ENCODE data around the gene DNAJC30. TPM values are rescaled to one million over a fixed set of nuclear protein-coding genes. Genes with fewer than 3 reads are reported as not detected.
"Not testable (repeated sequence)": the region's sequence is repeated elsewhere in the genome, so short reads cannot be mapped to it uniquely, and the experiment has no call there.

DNAJC30 gene
- polyA plus RNA-seq, 1 experiment, result 6.4 TPM

DNA sequence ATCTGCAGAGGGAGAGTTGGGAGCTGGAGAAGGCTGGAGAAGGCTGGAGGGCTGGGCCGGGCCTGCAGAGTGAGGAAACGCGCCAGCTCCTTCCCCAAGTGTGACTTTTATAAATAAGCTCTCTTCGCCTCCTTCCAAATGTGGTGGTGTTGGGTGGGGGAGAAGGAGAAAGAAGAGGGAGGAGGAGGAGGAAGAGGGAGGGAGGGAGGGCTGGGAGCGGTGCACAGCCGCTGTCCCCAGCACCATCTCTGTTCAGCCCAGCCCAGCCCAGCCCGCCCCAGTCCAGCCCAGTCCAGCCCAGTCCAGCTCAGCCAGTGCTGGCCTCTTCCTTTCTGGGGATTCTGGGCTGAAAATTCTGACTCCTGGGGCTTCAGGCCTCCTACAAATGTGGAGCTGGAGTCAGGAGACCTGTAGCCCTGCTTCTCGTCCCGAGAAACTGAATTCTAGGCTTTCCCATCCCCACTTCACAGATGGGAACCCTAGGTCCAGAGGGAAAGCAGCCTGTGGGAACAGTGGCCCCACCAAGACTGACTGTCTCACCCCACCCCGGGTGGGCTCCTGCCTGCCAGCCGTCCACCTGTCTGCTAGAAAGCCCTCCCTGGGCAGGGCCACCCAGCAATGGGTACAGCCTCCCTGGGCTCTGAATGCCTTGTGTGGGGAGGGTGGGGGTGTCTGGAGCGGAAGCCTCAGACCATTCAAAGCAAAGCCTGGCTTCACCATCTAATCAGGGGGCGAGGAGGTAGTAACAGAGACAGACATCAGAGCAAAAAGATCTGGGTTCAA lies 34.0 kb upstream of the DNAJC30 start:
- Histone ChIP-seq H3K4me3 (ENCODE audit: low read depth, low read length) (no peak overlapping the region), H3K27me3 (ENCODE audit: control insufficient read depth, insufficient read depth, low read length) (no peaks in the 10 kb centered on the region), H3K36me3 (ENCODE audit: control insufficient read depth, insufficient read depth, low read length) (peaks cover 2% of the 10 kb centered on the region; the same call in 1 of the 2 replicates)
- CTCF ChIA-PET, result interaction anchor here (0.9 to 3.7 kb wide), 8 partner anchors 9 to 110 kb away, joined by 3 to 23 read pairs (median 4); partner anchors contain the start of gene VPS37D
- POLR2A ChIA-PET, result interaction anchor here (0.5 kb wide), 1 partner anchor 8 kb away, joined by 4 read pairs; no protein-coding TSS in a partner anchor
- DNase-seq (ENCODE audit: low read depth), result no peak
- TF ChIP-seq CTCF (IDR thresholded peaks at IDR 0.05; ENCODE audit: insufficient read depth, low read depth, low read length), result no peak

GRCh38 chr7:73716318-73716890 lies 33.2 kb upstream of the DNAJC30 start:
- POLR2A ChIA-PET, result interaction anchor here (0.5 kb wide), 1 partner anchor 9 kb away, joined by 4 read pairs; no protein-coding TSS in a partner anchor
- H3K4me3 ChIP-seq (ENCODE audit: low read depth, low read length), result no peak overlapping the region

GRCh38 chr7:73715648-73716317 lies 32.5 kb upstream of the DNAJC30 start:
- Histone ChIP-seq H3K27me3 (ENCODE audit: control insufficient read depth, insufficient read depth, low read length) (no peaks in the 10 kb centered on the region), H3K36me3 (ENCODE audit: control insufficient read depth, insufficient read depth, low read length) (peaks cover 2% of the 10 kb centered on the region; the same call in 1 of the 2 replicates), H3K4me3 (ENCODE audit: low read depth, low read length) (no peak overlapping the region)
- POLR2A ChIA-PET, result interaction anchor here (0.6 kb wide), 1 partner anchor 17 kb away, joined by 6 read pairs; no protein-coding TSS in a partner anchor
- CTCF ChIA-PET, result interaction anchor here (1.0 to 3.7 kb wide), 6 partner anchors 10 to 109 kb away, joined by 3 to 23 read pairs (median 9); no protein-coding TSS in a partner anchor
- peak; percentile 3; the same call in 1 of the 2 replicates for TF ChIP-seq CTCF (IDR thresholded peaks at IDR 0.05; ENCODE audit: insufficient read depth, low read depth, low read length)
- DNase-seq (ENCODE audit: low read depth), result peak; percentile 84

More at GRCh38 chr7:73716318-73716890, 33.2 kb upstream of the DNAJC30 start:
- DNase-seq (ENCODE audit: low read depth), result no peak
- no peak for TF ChIP-seq CTCF (IDR thresholded peaks at IDR 0.05; ENCODE audit: insufficient read depth, low read depth, low read length)
- CTCF ChIA-PET, result interaction anchor here (1.2 to 3.7 kb wide), 6 partner anchors 10 to 109 kb away, joined by 3 to 23 read pairs (median 10); no protein-coding TSS in a partner anchor
- Histone ChIP-seq H3K27me3 (ENCODE audit: control insufficient read depth, insufficient read depth, low read length) (no peaks in the 10 kb centered on the region), H3K36me3 (ENCODE audit: control insufficient read depth, insufficient read depth, low read length) (peaks cover 2% of the 10 kb centered on the region; the same call in 1 of the 2 replicates)

DNA sequence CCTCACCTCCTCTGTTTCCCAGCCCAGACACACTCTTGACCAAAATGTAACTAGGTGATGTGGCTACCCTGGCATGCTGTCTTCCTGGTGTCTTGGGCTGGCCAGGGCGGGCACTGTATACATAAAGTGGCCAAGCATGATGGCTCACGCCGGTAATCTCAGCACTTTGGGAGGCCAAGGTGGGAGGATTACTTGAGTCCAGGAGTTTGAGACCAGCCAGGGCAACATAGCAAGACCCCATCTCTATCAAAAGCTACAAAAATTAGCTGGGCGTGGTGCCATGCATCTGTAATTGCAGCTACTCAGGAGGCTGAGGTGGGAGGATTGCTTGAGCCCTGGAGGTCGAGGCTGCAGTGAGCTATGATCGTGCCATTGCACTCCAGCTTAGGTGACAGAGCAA lies 30.1 kb upstream of the DNAJC30 start:
- H3K27me3 ChIP-seq (ENCODE audit: control insufficient read depth, insufficient read depth, low read length); POLR2A ChIA-PET; H3K4me3 ChIP-seq (ENCODE audit: low read depth, low read length); DNase-seq (ENCODE audit: low read depth); H3K36me3 ChIP-seq (ENCODE audit: control insufficient read depth, insufficient read depth, low read length): not testable (repeated sequence)
- CTCF ChIA-PET, result interaction anchor here (1.2 to 2.7 kb wide), 3 partner anchors 9 to 21 kb away, joined by 4 to 9 read pairs (median 5); no protein-coding TSS in a partner anchor

DNA sequence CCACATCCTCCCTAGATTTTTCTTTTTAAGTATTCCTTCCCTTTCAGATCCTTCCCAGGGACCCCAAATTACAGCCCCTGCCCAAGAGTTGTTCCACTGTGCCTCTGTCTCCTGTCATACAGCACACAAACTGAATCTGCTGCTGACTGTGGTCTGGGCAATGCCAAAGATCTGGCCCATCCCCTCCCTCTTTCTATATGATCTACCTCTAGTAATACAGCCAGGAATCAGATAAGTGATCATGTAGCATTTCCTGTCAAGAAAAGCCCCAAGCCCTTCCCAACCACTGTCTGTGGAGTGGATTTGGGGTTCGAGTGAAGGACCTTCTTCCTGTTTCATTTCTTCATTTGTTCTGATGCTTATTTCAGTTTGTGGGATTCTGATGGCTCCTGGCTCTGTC lies 29.5 kb upstream of the DNAJC30 start:
- CTCF ChIA-PET, result interaction anchor here (1.9 to 2.7 kb wide), 2 partner anchors 11 to 13 kb away, joined by 6 to 9 read pairs; no protein-coding TSS in a partner anchor
- DNase-seq (ENCODE audit: low read depth), result no peak
- no peak for TF ChIP-seq CTCF (IDR thresholded peaks at IDR 0.05; ENCODE audit: insufficient read depth, low read depth, low read length)
- H3K36me3 ChIP-seq (ENCODE audit: control insufficient read depth, insufficient read depth, low read length), result peaks cover 2% of the 10 kb centered on the region
- POLR2A ChIA-PET, result no interaction called here
- no peaks in the 10 kb centered on the region for H3K27me3 ChIP-seq (ENCODE audit: control insufficient read depth, insufficient read depth, low read length)
- no peak overlapping the region for H3K4me3 ChIP-seq (ENCODE audit: low read depth, low read length)
